ENCODE results near the gene MACO1. TPM values are rescaled to one million over a fixed set of nuclear protein-coding genes. Genes with fewer than 3 reads are reported as not detected.

MACO1 gene
- polyA plus RNA-seq, 5 donors, result 22.2 to 29.8 (median 24.1) TPM

DNA sequence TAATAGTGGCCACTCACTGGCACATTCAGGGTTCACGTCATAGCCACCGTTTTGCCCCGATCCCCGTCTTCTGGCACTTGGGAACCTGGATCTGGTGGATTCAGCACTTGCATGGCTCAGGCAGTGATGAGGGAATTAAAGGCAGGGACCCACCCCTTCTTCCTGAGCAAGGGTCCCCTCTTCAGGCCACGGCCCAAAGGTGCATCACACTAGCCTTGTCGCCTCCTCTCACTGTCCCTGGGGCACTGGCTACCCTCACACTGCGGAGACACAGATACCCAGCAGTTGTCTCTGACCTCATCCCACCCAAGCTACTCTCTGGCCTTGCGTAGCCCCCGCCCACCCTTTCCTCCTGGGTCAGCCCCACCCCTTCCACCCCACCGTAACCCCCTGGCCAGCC lies 92.8 kb downstream of the MACO1 start:
- DNase-seq, result no peak

DNA sequence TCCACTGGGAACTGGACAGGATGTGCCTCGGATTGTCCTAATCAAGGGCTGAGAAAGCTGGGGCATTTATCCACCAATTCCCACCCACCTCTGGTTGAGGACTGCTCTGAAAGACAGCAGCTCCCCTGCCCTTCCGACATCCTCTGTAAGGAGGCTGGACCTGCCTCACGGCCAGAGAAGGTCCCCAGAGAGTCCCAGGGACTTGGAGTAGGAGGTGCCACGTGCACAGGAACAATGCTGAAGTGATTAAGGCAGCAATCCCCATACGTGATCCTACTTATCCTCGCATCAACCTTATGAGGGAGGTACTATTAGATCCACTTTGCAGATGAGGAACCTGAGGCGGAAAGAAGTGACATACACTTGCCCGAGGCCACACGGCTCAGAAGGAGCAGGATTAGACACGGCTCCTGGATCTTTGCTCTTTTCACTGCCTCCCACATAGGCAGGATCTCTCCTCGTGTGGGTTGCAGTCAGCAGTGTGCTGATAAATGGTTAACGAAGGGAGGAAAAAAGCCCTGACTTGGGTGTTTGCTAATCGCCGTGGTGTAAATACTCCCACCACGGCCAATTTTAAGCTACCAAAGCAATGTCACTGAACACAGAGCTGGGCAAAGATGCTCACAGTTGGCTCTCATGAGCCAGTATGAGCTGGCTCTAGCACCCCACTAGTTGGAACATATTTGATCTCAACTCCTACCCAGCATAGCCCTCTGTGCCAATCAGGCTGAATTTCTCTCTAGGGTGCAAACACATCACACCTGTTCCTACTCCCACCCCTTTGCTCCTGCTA lies 94.1 kb downstream of the MACO1 start:
- DNase-seq, result no peak

DNA sequence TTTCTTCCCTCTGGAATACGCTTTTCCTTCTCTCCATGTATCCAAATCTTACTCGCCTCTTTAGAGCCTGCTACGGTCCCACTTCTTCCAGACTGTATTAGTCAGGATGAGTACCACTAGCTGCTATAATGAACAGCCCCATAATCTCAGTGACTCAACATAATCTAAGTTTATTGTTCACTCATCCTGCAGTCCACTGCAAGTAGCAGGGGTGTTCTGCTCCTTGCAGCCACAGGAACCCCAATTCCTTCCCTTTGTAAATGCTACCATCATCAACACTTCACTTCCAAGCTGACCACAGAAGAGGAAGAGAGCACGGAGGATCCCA lies 94.6 kb downstream of the MACO1 start:
- no peak for DNase-seq

DNA sequence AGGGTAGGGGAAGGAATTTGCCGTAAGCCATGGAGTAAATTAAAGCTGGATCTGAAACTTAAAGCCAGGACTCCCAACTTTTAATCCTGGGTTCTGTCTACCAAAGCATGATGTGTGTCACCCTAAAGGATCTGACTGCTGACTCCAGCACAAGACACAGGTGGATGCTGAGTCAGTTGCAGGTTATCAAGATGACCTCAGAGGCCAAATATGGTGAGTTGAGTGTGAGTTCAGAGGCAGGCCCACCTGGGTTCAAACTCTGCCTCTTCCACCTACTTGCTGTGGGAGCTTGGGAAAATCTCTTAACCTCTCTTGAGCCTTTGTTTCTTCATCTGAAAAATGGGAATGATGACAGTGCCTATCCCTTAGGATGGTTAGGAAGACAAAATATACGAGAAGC lies 96.1 kb downstream of the MACO1 start:
- DNase-seq, result no peak

DNA sequence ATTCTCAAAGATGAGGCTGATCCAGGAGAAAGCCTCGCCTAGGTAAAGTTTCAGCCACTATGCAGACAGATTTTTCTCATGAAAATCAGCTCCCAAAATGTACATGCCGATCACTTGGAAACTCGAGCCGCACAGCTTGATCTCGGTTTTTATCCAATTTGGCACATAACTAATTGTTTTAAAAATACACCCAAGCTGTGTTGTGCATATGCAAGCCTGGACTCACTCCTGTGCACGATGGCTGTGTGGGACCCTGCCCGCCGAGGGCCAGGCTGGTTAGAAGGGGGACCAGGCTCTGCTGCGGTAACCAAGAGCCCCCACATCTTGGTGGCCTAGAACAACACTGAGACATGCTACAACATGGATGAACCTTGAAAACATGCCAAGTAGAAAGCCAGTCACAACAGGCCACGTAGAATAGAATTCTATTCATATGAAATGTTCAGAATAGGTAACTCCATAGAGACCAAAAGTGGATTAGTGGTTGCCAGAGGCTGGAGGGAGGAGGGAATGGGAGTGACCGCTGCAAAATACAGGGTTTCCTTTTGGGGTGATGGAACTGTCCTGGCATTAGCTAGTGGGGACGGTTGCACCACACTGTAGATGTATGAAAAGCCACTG lies 96.6 kb downstream of the MACO1 start:
- no peak for DNase-seq

DNA sequence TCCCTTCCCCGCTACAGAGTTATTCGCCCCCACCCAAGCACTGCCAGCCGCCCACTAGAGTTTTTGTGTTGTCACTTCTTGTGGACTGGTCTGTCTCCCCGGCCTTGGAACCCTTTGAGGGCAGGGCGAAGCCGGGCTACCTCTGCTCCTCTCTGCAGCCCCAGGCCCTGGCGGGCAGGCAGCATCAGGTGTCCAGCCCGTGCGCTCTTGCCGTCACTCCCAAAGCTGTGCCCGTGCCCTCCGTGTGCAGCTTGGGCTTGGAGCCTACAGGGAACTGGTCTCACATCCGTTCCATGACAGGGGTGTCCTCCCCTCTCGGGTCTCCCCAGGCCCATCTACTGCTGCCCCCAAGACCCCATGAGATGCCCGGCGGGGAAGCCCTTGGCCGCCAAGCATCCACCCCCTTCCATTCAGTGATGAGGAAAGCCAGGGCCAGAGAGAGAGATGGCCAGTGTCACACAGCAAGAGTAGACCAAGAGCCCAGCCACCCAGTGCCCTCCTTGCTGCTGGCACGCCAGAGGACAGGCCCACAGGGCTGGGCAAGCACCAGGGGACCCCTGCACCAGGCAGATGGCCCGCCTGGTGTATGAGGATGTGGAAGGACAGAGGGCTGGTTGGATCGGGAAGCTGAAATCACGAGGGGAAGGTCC lies 97.4 kb downstream of the MACO1 start:
- no peak for DNase-seq

DNA sequence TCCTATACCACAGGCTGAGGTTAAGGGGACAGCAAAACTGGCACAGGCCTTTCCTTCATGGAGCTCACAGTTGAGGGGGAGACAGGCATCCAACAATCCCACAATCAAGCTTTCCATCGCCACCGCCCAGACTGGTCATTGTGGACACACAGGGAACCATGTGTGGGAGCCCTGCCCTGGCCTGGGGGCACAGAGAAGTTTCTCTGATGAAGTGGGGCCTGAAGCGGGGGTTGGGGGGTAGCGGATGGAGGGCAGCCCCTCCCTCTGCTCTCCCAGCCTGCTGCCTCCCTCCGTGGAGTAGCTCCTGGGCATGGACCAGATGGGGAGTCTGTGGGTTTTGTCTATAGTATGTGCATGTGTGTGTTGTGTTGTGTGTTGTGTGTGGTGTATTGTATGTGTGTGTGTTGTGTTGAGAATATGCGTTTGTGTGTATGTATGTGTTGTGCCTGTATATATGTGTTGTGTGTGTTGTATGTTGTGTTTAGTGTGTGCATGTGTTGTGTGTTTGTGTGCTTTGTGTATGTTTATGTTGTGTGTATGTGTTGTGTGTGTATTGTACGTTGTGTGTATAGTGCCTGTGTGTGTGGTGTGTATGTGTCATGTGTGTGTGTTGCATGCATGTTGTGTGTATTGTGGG lies 98.3 kb downstream of the MACO1 start:
- DNase-seq, result no peak

DNA sequence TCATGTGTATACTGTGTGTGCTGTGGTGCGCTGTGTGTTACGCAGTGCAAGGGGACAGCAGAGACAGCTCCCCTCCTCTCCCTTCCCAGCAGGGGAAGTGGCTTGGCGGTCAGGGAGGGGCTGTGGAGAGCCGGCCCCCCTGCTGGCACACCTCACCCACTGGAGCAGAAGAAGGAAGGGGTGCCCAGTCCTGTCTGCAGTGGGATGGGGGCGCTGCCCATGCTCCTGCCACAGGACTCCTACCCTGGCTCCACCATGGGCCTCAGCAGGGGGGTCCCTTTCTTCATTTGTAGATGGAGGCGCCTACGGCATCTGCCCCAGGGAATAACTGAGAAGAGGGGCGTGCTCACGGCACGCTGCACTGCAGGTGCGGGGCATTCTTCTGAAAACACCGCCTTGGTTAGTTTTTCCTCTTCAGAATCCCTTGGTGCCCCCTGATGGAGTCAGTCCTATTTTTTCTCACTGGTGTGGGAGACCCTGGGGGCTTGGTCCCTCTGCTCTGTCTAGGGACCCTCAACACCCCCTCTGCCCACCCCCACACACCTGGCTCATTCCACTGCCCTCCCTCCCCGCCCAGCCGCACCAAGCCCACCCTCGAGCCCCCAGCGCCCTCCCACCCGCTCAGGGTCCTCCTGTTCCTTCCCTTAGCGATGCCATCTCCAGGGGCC lies 99.0 kb downstream of the MACO1 start:
- DNase-seq, result no peak

DNA sequence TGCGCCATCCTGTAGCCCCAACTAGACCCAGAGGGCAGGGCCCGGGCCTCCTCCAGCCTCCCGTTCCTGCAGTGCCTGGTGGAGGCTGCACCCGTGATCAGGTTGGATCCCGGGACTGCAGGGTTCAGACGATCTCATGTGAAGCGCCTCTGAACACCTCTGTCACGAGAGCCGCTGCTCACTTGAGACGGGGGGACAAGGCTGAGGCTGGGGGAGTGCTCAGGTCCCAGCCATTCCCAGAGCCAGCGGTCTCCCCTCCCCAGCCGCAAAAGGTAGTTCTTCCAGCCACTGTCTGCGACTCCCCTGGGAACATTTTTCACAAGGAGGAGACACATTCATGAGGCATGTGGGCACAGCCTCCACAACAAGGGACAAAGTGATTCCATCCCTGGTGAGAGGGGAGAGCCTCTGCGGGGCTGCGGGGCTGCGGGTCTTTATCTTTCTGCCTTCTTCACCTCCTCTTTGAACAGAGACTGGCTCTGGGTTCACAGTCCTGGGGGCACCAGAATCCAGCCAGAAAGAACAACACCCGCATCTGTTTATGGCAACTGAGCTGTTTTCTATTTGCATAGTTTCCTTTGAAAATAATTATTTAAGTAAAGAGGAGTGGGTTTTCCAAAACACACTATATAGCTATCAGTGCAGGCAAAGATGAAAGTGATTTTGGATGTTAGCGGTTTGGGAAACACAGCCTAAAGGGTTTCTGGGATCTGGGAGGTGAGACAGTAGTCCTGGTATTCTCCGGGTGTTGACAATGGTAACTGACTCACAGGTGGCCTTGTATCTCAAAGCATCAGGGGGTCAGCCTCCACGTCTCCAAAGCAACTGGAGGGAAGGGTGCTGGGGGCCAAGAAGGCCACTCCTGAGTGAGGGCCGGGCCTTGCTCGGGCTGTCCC lies 99.7 kb downstream of the MACO1 start:
- no peak for DNase-seq

DNA sequence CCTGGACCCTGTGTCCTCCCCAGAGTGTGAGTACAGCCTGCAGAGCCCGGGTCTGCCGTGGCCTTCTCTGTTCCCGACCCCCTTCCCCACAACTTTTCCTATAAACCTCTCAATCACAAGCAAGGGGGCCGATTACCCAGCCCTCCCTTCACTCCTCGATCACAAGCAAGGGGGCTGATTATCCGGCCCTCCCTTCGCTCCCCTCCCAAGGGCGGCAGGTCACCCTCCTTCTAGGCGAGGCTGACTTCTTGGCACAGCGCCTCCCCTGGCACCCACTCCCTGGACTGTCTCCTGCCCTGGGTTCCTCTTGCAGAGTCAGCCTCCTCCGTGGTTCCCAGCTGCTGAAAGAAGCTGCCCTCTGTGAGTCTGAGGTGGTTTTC lies 100.4 kb downstream of the MACO1 start:
- no peak for DNase-seq

DNA sequence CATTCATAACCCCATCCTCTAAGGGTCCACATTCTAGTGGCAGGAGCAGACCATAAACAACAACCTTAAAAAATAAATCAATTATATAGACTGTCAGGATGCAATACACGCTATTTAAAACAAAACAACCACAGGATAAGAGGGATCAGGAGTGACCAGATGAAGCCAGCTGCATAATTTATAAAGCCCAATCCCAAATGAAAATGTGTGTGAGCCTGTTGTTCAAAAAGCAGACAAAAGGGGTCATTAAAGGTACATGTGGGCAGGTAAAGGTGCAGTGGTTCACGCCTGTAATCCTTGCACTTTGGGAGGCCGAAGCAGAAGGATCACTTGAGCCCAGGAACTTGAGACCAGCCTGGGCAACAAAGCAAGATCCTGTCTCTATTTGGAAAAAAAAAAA lies 102.3 kb downstream of the MACO1 start:
- DNase-seq, result no peak

DNA sequence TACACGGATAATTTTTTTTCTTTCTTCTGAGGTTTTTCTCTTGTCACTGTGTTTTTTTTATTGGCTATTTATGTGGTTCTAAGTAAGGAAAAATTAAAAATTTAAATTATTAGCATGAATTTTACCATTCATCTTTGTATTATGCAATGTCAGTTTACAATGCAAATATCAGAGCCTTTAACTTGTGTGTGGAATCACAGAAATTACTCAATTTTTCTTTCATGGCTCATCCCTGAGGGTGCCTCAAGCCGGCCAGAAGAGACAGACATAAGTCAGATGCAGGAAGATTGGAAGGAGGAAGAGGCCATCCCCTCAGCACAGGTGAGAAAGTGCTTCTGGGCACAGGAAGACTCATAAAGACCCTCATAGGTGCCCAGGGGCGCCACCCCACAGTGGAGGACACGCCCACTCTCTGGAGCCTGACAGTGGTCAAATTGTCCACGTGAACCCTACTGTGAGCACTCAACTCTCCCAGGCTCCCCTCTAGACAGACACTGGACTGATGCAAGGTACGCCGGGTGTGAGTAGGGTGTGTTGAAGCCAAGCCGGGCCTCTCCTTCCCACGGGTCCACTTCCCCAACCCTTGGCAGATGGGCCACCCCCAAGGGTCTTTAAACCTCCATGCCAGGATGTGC lies 103.2 kb downstream of the MACO1 start:
- no peak for DNase-seq

DNA sequence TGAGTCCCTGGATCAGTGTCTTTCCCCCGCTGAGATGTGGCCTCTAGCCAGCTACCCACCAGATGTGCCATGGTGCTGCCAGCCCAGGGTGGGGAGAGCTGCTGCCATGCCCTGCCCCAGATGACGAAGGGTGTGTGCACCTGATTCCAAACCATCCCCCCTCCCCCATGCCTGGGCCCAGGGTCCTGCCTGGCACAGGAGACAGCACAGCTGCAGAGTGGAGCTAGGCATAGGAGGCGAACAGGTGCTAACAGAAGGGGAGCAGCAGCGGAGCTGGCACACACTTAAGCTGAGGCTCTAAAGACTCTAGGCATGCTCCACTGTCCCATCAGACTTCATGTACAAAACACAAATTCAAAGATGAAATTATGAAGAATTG lies 103.7 kb downstream of the MACO1 start:
- no peak for DNase-seq

DNA sequence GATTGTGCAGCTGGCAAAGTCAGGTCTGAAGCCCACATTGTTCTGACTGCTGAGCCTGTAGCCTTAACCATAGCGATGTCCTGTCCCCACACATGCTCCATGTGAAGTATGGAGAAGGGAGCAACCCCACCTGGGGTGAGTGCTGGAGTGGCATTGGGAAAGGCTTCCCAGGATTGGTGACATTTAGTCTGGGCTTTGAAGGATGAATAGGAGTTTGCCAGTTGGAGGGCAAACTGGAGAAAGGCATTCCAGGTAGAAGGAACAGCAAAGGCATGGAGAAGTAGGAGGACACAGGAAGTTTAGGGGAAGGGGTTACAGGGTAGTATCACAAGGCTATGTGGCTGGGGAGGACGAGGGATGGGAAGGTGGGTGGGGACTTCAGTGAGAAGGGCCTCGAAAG lies 105.4 kb downstream of the MACO1 start:
- DNase-seq, result no peak

DNA sequence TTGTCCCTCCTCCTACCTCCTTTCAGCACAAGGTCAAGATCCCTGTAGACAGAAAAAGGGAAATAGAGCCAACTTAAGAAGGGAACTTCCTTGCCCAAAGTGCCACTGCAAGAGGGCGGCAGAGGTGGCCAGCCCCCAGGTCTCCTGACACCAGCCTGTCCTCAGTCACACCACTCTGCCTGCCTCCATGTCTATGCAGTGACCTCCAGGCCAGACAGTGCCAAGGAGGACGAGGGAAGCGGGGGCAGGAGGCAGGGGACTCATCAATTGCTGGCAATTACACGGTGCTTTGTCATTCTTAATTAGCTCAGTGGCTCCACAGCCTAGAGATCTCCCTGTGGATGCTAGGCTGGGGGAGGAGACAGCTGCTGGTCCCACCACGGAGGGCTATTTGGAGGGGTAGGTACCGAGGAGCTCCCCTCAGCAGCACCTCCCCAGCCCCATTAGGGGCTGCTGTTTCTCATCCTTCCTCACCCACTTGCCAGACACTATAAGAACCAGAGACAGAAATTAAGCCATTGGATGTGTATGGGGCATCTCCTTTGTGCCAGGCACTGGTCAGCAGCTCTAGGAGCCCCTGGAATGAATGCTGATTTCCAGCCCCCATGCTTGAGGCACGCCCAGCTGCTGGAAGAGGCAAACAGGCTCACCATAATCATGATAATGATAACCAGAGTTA lies 106.6 kb downstream of the MACO1 start:
- DNase-seq, result no peak

DNA sequence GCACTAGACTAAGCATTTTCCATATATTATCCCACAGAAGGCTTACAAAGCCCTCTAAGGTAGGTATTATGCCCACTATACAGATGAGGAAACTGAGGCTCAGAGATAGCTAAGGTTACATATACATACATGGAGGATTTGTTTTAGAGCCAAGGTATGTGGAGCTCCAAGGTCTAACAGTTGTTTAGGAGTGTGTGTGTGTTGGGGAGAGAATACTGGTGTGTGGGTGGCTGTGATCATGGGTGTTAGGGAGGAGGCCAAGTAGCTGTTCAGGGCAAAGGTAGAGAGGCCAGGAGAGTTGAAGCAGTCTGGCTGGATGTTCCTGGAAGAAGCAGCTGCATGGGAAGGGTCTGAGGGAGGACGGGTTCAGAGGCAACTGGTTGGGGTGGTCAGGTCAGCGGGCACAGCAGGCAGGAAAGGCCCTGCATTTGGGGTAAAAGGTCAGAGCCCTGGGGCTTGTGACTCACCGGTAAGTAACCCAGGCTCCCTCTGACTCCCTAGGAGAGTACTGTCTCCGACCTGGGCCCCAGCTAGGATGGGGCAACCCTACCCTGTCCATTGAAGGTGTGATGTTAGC lies 107.6 kb downstream of the MACO1 start:
- DNase-seq, result no peak

DNA sequence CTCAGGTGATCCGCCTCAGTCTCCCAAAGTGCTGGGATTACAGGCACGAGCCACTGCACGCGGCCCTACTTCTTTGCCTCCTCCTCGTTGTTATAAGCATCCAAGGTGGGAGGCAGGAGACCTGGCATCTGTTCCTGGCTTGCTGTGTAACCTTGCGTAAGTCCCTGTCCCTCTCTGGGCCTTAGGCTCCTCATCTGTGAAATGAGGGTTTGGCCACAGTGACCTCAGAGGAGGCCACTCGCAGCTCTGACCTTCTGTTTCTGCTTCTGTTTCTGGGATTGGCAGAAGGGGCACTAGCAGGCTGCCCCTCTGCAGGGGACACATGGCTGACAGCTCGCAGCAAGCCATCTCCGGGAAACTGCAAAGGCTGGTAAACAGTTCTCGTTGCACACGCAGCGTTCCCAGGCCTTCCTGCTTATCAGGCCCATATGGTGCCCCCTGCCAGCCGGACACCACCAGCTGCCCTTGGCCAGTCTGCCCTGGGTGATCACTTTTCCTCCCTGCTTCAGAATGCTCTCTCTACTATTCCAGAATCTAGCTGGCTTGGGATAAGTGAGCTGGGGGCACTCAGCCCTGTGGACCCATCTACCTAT lies 110.1 kb downstream of the MACO1 start:
- no peak for DNase-seq

DNA sequence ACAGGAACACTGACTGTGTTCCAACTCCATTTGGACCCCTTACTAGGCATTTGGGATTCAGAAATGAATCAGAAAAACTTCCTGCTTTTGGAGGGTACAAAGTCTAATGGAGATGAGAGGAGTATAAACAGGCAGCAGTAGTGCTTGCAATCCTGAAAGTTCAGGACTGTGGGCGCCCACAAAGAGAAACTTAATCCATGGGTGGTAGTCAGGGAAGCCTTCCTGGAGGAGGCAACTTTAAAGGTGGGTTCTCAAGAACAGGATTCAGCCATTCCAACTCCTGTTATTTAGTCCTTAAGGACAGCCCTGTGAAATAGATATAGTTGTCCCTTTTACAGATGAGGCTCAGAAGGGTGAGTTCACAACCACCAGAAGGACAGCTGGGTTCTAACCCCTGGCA lies 110.7 kb downstream of the MACO1 start:
- no peak for DNase-seq

DNA sequence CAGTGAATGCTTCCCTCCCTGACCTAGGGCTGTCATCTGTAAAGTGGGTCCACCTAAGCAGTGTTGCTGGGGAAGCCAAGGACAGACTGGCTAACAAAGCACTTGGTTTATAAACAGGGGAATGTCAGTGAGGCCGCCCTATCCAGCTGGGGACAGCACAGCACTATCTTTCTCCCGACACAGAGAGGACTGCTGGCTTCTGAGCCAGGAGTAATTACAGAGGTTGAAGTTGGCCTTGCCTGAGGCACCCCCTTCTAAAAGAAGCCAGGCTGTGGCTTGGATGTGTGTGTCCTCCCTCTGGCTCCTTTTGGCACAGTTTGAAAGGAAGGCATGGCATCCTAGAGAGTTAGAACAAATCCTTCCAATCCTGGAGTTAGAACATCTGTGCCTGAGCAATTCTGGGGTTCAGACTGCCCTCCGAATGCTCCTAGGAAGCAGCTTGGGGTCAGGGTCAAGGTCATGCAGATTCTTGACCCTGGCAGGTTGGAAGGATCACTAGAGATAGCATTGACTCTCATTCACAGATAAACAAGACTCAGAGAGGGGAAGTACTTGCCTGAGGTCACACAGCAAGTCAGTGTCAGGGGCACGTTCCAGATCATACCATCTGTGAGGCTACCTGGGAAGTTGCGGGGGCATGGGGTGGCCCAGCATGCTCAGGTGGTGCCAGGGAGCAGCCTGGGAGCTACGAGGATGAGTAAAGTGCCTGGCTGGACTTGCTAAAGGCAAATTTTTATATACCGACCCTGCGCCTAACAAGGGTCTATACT lies 111.4 kb downstream of the MACO1 start:
- no peak for DNase-seq
